ENCODE results near the gene DHRS12.

The DHRS12 gene

DNA sequence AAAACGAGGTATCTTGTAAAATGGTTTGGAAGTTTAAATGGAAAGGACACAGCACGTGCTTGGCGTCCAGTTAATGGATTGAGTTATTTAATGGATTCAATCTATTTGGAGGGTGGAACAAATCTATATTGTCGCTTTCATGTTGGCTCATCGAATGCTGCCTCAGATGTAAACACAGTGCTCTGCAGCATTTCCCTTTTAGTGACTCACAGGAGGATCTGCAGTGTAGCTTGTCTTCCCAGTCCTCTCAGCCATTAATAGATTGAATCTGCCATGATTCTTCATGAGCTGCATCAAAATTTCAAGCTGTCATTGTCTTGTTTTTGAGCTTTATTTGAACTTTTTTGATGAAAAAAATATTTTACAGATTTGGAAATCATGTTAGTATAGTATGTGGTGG lies 44.7 kb downstream of the DHRS12 start:
- peak; percentile 50 for DNase-seq (ENCODE audit: low spot score)

GRCh38 chr13:51758691-51759090 lies 45.3 kb downstream of the DHRS12 start:
- no peak for DNase-seq (ENCODE audit: low spot score)

DNA sequence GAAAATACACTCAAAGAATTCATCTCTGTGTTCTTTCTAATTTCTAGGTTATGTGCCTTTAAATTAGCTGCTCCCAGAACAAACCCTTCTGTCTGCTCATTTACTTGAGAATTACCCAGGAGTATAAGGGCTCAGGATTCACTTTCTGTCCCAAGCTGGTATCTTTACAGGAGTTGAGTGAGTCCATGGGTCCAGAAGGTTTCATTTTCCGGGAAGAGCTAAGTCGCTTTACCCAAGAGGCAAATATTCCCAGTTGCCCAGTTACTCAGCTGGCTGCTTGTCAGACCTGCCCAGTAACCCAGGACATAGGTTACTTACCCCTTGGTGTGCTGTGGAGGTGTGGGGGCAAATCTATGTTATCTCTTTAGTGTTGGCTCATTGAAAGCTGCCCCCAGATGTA lies 47.3 kb downstream of the DHRS12 start:
- no peak for DNase-seq (ENCODE audit: low spot score)

- DNase-seq (ENCODE audit: low spot score): no peak
Measured at GRCh38 chr13:51747438-51748434, 56.2 kb downstream of the DHRS12 start.

GRCh38 chr13:51746802-51747201 lies 57.2 kb downstream of the DHRS12 start:
- no peak for DNase-seq (ENCODE audit: low spot score)

- no peak for DNase-seq (ENCODE audit: low spot score)
Measured at GRCh38 chr13:51745243-51745642, 58.7 kb downstream of the DHRS12 start.

DNA sequence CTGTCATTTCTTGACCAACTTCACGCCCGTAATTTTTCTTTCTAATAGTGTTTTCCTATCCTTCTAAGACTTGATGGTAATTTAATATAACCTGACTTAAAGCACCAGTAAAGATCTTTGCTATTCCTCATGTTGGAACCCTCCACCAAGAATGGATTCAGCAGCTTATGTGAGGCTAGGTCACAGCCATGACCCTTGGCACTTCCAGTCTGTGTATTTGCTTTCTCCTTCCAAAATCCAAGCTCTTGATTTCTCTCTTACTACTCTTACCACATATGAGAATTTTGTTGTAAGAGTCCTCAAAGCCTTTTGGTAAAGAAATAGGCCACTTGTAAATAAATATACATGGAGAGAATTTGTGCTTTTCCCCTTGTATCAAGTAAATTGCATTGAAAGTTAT lies 61.4 kb downstream of the DHRS12 start:
- no peak for DNase-seq (ENCODE audit: low spot score)

- DNase-seq (ENCODE audit: low spot score): no peak
Measured at GRCh38 chr13:51742031-51742430, 61.9 kb downstream of the DHRS12 start.

DNA sequence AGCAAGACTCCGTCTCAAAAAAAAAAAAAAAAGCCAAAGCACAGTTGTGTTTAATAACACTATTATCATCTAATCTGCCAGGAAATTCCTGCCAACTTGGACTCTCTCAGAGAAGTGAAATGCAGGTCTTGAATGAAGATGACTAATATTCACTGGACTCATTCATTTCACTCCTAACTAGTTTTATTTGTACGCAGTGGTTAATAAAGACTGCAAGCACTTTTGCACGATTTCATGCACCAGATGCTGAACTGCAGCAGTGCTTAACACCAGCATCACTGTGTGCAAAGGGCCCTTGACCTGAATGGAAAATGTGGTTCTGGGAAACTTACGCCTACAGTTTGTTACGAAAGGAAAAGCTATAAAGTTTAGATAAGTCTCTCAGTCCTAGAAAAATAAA lies 63.3 kb downstream of the DHRS12 start:
- no peak for DNase-seq (ENCODE audit: low spot score)

- DNase-seq (ENCODE audit: low spot score): no peak
Measured at GRCh38 chr13:51739027-51739764, 64.8 kb downstream of the DHRS12 start.

DNA sequence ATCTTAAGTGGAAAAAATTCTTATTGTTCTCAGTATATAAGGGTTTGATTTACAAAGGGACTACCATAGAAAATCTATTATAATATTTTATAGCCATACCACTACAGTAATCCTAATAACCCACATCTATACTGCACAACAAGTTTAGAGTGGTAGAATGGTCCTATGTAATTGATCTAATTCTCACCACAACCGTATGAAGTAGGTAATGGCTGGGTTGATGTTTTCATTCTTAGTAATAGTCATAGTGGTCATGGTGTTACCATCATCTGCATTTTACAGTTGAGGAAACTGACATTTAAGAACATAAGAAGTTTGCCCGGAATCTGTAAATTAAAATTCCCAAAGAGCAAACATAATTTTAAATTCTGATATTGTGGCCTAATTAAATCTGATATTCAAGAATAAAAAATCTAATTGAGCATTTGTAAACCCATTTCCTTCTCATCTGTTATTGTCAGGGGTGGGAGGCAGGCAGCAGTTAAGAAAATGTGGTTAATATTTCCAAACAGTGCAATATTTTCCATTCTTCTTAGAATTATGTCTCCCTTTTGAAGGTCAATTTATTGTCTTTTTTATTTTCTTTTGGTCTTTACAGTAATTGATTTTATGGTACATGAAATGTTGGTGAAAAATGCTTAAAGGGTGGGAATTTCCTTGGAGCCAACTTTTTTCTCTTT lies 65.6 kb downstream of the DHRS12 start:
- DNase-seq (ENCODE audit: low spot score): no peak

DNA sequence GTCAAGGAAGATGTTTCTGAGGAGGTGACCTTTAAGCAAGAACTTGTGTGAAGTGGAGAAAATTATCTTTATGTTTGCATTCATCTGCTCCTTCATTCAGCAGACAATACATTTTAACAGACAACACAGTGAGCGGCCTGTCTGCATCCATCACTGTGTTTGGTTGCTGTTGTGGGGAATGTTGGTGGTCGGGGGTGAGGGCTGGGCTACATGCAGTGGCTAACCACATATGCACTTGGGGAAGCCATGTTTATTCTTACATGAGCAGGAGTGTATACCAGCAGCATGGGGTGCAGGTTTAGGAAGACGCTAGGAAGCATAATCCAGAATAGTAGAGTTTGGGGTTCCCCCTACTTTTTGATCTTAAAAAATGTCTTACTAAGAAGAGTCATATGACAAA lies 66.4 kb downstream of the DHRS12 start:
- DNase-seq (ENCODE audit: low spot score): no peak

- DNase-seq (ENCODE audit: low spot score): peak; percentile 40
Measured at GRCh38 chr13:51734786-51735185, 69.2 kb downstream of the DHRS12 start.

DNA sequence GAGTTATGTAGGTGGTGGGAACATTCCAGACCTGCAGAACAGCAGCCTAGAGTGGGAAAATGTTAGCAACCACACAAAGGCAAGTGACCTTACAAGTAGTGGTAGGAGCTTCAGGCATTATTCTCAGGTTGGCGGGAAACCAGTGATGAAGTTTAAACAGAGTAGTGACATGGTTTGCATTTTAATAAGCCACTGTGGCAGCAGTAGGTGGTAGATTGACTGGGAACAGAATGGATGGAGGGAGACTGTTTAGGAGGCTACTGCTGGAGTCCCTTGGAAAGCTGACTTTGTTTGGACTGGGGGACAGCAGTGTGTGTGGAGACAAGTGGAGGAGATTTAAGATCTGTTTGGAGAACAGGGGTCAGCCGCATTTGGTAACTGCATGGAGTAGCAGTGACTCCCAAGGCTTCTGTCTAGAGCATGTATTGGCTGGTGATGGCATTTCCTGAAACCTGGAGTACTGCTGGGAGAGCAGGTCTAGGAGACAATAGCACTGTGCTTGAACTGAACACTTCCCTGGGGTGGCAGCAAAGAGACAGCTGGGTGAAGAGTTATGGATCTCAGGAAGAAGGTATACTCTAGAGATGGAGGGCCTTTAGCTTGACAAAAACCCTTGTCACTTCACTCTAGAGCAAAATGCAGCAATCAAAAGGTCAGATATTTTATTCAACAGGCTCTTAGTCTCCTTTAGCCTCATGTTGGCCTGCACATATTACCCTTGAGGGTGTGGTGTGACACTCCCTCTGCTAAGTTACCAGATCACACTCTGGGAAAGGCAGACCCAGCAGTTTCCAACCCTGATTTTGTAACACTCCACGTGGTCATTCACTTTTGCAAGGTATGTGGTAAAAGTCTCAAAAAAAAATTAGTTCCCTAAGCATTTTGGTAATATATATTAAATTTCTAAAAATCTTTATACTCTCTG lies 70.3 kb downstream of the DHRS12 start:
- DNase-seq (ENCODE audit: low spot score): no peak

DNA sequence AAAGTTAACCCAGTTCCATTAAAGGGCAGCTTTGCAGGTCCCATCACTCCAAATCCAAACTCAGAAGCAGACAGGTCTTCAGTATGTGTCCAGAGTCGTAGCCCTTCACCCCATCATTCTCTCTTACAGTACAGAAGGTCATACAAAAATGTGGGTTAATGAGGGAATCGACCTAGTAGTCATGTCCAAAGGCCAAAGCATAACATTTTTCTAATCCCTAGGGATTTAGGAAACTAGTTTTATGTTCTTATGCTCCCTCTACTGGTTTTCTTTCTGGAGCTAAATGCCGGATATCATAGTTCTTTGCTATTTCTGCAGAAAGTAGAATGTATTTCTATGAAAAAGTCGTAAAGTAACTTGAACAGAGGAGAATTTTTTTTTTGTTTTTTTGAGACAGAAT lies 72.2 kb downstream of the DHRS12 start:
- DNase-seq (ENCODE audit: low spot score): no peak

GRCh38 chr13:51730927-51731326 lies 73.0 kb downstream of the DHRS12 start:
- no peak for DNase-seq (ENCODE audit: low spot score)

GRCh38 chr13:51729866-51730553 lies 74.0 kb downstream of the DHRS12 start:
- peak; percentile 66 for DNase-seq (ENCODE audit: low spot score)

DNA sequence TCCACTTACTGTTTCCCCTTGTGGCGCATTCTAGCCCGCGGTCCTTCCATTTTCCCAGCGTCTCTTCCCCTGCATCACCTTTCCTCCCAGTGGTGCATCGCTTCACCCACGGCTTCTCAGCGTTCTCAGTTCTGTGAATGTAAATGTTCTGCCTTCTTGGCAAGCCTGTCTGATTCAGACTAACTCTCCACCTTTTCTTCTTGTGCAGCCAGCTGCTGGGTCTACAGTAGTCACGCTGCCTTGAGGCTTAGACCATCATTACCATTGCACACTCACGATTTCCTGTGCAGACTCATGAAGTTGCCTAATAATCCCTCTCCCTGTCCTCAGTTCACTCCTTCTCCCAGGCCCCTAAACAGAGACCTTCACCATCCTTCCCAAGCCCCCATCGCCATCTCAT lies 75.0 kb downstream of the DHRS12 start:
- no peak for DNase-seq (ENCODE audit: low spot score)

- no peak for DNase-seq (ENCODE audit: low spot score)
Measured at GRCh38 chr13:51728275-51728673, 75.7 kb downstream of the DHRS12 start.

DNA sequence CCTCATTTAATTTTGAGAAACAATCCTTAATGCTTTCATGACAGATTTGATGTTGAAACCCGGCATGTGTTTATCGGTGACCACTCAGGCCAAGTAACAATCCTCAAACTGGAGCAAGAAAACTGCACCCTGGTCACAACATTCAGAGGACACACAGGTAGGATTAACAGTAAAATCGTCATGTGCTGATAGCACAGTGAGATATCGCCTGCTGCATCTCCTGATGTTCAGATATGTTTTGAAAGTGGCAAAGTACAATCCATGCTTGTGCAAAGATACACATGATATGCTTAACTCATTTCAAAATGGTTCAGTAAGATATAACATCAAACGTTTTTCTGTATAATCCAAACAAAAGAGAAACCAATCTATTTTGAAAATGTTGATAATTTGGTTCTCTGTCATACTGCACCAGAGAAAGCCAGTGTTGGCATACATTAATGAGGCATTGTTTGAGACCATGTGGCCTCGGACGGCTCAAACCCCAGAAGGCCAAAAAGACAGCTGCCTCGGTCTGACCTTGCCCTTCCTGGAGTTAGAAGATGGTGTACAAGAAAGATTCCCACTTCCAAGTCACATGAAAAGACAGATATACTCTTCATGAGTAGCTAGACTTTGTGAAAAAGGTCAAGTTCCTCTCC lies 76.2 kb downstream of the DHRS12 start:
- DNase-seq (ENCODE audit: low spot score): no peak

Data from AG08396 (cell line).